PC-9 (cell line): ENCODE measurements around the gene MTOR.

Source experiments
- CTCF ChIP-seq: fragments of 200-600 bp; sonication (generic); conservative IDR thresholded peaks from 2 replicates; pipeline ENCODE4 v1.6.1; 2017; ENCODE audit warnings: mixed run types, antibody characterized with exemption, mild to moderate bottlenecking, moderate library complexity
- EZH2 ChIP-seq: fragments of 200-600 bp; sonication (generic); IDR thresholded peaks from 2 replicates; pipeline ENCODE4 v1.8.0; 2017; ENCODE audit warnings: antibody characterized with exemption, low read depth

GRCh38 chr1:11100149-11100493 lies 162.2 kb downstream of the MTOR start:
- TF ChIP-seq CTCF (no peak), EZH2 (no peak)
